Tibial artery (tissue), 4 donors: Measurements from ENCODE around the gene RPE65.

Experiments used
- DNase-seq, 2 donors: peaks; one replicate each; pipeline ENCODE4 v3.0.0-alpha.2; 2019
- H3K27ac ChIP-seq, 2 donors: fragments of 200-600 bp; sonication (generic) in 1 of 2; 1 replicate in 1 of 2; 2 replicates in 1 of 2; pipeline ENCODE4 v1.5.1; 2018 to 2019; ENCODE audit warnings: mild to moderate bottlenecking in 1 of 2
- H3K27me3 ChIP-seq, 2 donors: fragments of 200-600 bp; sonication (generic) in 1 of 2; one replicate each; pipeline versions ENCODE4 v1.5.1 to v1.6.0; 2016 to 2019
- H3K36me3 ChIP-seq, 3 donors: fragments of 200-600 bp; sonication (generic) in 2 of 3; one replicate each; pipeline ENCODE4 v1.5.1; 2016 to 2019; ENCODE audit warnings: mild to moderate bottlenecking in 2 of 3
- H3K4me1 ChIP-seq, 4 donors: fragments of 200-600 bp; sonication (generic) in 2 of 4; 1 replicate in 3 of 4; 2 replicates in 1 of 4; pipeline ENCODE4 v1.5.1; 2016 to 2019
- H3K4me3 ChIP-seq, 2 donors: fragments of 200-600 bp; sonication (generic) in 1 of 2; 1 replicate in 1 of 2; 2 replicates in 1 of 2; pipeline ENCODE4 v1.5.1; 2018 to 2019; ENCODE audit warnings: mild to moderate bottlenecking in 2 of 2
- H3K9me3 ChIP-seq, 3 donors: fragments of 200-600 bp; sonication (generic) in 1 of 3; one replicate each; pipeline ENCODE4 v1.5.1; 2016 to 2019
- intact Hi-C: fragments of 100-400 bp; cut with DNase I; formaldehyde crosslinking; loops from one replicate; pipeline ENCODE4 v1.15.0; 2023; ENCODE audit warnings: low total_unique reads
- TF ChIP-seq, protein P1 (sequence below), 2 experiments: fragments of 200-600 bp in 1 of 2; fragments of 450-650 bp in 1 of 2; IDR thresholded peaks; one replicate each; pipeline ENCODE4 v1.5.1; 2017 to 2019; ENCODE audit warnings: antibody characterized with exemption in 2 of 2, mild to moderate bottlenecking in 1 of 2, moderate library complexity in 1 of 2

The RPE65 gene

DNA sequence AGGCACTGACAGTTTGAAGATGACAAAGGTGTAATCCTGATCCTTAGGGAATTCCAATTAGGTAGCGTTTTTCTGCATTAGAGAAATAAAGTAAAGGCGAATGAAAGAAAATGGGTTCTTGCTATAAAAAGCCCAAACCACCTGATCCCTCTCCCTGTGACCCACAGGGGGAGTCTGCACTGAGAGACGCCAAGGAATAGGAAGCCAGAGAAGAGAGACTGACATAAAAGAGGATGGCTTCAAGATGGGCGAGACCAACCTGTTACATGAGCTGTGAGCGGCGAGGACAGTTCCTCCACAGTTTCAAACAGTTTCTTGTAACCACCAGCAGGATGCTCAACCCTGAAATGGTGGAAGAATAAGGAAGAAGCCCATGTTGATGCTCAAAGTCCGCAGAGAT lies 1.4 kb downstream of the RPE65 start:
- Histone ChIP-seq H3K4me1 (no peaks in the 10 kb centered on the region), H3K36me3 (no peaks in the 10 kb centered on the region), H3K27ac (no peak overlapping the region), H3K4me3 (no peak overlapping the region), H3K27me3 (no peaks in the 10 kb centered on the region), H3K9me3 (no peaks in the 10 kb centered on the region)
- intact Hi-C loops, result no loop called here
- TF ChIP-seq, protein P1, sequence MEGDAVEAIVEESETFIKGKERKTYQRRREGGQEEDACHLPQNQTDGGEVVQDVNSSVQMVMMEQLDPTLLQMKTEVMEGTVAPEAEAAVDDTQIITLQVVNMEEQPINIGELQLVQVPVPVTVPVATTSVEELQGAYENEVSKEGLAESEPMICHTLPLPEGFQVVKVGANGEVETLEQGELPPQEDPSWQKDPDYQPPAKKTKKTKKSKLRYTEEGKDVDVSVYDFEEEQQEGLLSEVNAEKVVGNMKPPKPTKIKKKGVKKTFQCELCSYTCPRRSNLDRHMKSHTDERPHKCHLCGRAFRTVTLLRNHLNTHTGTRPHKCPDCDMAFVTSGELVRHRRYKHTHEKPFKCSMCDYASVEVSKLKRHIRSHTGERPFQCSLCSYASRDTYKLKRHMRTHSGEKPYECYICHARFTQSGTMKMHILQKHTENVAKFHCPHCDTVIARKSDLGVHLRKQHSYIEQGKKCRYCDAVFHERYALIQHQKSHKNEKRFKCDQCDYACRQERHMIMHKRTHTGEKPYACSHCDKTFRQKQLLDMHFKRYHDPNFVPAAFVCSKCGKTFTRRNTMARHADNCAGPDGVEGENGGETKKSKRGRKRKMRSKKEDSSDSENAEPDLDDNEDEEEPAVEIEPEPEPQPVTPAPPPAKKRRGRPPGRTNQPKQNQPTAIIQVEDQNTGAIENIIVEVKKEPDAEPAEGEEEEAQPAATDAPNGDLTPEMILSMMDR (IDR thresholded peaks at IDR 0.05), result no peak
- DNase-seq, result no peak

DNA sequence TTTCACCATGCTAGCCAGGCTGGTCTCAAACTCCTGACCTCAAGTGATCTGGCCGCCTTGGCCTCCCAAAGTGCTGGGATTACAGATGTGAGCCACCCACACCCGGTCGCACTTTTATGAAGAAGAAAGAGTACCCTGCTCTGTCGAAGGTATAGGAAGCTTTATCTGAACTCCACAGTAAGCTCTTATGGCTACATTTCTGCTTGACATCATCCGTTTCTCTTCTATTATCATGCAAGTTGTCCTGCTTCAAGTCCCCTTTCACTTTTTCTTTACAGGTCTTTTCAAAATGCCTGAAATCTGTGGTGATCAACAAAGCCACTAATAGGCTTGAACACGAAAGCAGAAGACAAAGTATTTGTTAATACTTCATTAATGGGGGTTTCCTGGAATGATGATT lies 4.0 kb downstream of the RPE65 start:
- no peak for DNase-seq

DNA sequence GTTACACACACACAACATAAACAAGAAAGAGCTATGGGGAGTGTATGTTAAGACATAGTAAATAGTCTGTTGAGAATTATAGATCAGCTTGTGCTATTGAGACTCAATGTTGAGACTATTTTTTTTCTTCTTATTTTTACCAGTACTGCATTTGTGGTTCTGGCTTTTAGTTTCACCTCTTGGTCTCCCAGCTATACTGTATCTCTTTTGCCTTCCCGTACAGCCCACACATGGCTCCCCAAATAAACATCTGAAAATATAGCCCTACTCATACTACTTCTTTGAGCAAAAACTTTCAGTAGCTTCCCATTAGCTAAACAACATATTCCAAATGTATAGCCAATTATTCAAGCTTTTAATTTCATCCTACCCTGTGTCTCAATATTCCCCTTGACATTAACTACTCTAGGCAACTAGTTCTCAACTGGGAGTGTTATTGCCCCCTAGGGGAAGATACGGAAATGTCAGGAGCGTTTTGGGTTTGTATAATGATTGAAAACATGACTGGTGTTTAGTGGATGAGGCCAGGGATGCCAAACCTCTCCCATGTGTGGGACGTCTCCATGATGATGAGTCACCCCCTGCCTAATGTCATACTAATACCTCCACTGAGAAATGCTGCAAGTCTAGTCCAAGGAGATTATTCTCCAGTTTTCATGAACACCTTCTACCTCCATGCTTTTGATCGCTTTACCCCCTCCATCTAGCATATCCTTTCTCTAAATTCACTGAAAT lies 6.8 kb downstream of the RPE65 start:
- no peak overlapping the region for H3K27ac ChIP-seq
- H3K27me3 ChIP-seq, result no peaks in the 10 kb centered on the region
- no peaks in the 10 kb centered on the region for H3K36me3 ChIP-seq
- DNase-seq, result peak in 1 of 2 donors; percentile 22
- H3K4me3 ChIP-seq, result no peak overlapping the region
- TF ChIP-seq, protein P1 (IDR thresholded peaks at IDR 0.05), result peak; percentile 29 to 42
- intact Hi-C loops, result no loop called here
- H3K4me1 ChIP-seq, result no peaks in the 10 kb centered on the region
- no peaks in the 10 kb centered on the region for H3K9me3 ChIP-seq

More for the DNA sequence above, 4.0 kb downstream of the RPE65 start:
- Histone ChIP-seq H3K4me1 (no peaks in the 10 kb centered on the region), H3K36me3 (no peaks in the 10 kb centered on the region), H3K9me3 (no peaks in the 10 kb centered on the region), H3K4me3 (no peak overlapping the region), H3K27me3 (no peaks in the 10 kb centered on the region), H3K27ac (no peak overlapping the region)
- TF ChIP-seq, protein P1 (IDR thresholded peaks at IDR 0.05), result no peak
- intact Hi-C loops, result no loop called here

DNA sequence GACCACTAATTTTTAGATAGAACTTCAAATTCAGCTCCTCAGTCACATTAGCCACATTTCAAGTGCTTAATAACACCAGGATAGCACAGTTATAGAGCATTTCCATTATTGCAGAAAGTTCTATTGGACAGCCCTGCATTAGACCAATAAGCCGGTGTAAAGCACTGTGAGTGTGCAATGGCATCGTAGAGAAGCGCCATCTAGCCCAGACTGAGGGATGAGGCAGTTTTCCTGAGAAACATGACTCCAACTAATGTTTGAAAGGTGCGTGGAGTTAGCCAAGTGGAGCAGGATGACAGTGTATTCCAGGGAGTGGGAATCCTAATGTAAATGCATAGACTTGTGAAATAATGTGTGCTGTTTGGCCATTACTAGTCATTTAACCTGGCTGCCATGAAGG lies 7.7 kb downstream of the RPE65 start:
- TF ChIP-seq, protein P1 (IDR thresholded peaks at IDR 0.05), result no peak
- Histone ChIP-seq H3K27ac (no peak overlapping the region), H3K4me1 (no peaks in the 10 kb centered on the region), H3K4me3 (no peak overlapping the region), H3K36me3 (no peaks in the 10 kb centered on the region), H3K9me3 (no peaks in the 10 kb centered on the region), H3K27me3 (no peaks in the 10 kb centered on the region)
- intact Hi-C loops, result no loop called here
- DNase-seq, result no peak

DNA sequence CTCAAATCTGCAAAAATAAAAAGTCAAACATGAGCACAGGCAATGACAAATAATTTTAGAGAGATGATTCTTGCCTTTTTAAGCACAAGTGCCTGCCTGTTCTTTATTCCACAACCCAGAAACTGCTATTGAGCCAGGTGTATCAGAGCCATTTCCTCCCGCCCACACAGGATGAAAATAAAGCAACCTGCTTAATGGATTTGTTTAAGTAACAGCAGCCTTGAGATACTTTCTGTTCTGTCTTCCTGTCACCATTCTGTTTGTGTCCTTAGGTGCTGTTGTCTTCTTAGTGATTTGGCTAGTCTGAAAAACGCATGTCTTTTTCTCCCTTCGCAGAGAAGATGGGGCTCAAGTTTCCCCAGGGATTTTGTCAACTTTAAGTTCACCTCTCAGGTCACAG lies 11.4 kb downstream of the RPE65 start:
- Histone ChIP-seq H3K4me3 (no peak overlapping the region), H3K36me3 (no peaks in the 10 kb centered on the region), H3K27ac (no peak overlapping the region), H3K27me3 (no peaks in the 10 kb centered on the region), H3K9me3 (no peaks in the 10 kb centered on the region), H3K4me1 (no peaks in the 10 kb centered on the region)
- no peak for DNase-seq
- TF ChIP-seq, protein P1 (IDR thresholded peaks at IDR 0.05), result no peak
- intact Hi-C loops, result no loop called here
